ENCODE data around the gene ANKRD36B.

- TF ChIP-seq CTCF (IDR thresholded peaks at IDR 0.05; ENCODE audit: low read length) (no peak), EZH2 (IDR thresholded peaks at IDR 0.05; ENCODE audit: borderline replicate concordance, low read length) (no peak)
These were observed 28.2 kb upstream of the ANKRD36B start for GRCh38 chr2:97617911-97618310.

Data from OCI-LY1 (cell line).